Fibroblast of lung (primary cell): ENCODE measurements around the gene SPATA2. TPM values are rescaled to one million over a fixed set of nuclear protein-coding genes. Genes with fewer than 3 reads are reported as not detected.
A peak's percentile ranks its signal among the peaks of the same experiment; 100 is the strongest.
"Not testable (repeated sequence)": the region's sequence is repeated elsewhere in the genome, so short reads cannot be mapped to it uniquely, and the experiment has no call there.

Experiments used
- DNase-seq, 2 donors: peaks; one replicate each; pipeline versions ENCODE4 v3.0.0 to v3.0.0-alpha.2; 2010; ENCODE audit warnings: low read depth in 2 of 2
- H2AFZ ChIP-seq: 2 replicates; pipeline ENCODE4 v1.5.1; 2012; ENCODE audit warnings: low read length, control low read depth, inconsistent platforms
- H3K27ac ChIP-seq: 2 replicates; pipeline ENCODE4 v1.5.1; 2011; ENCODE audit warnings: low read length, control low read depth; ENCODE audit not compliant: insufficient read depth
- H3K27me3 ChIP-seq: 2 replicates; pipeline ENCODE4 v1.5.1; 2011; ENCODE audit warnings: mild to moderate bottlenecking, low read length; ENCODE audit not compliant: control insufficient read depth, insufficient read depth
- H3K36me3 ChIP-seq: 2 replicates; pipeline ENCODE4 v1.5.1; 2011; ENCODE audit warnings: low read length; ENCODE audit not compliant: control insufficient read depth, insufficient read depth
- H3K4me1 ChIP-seq: 2 replicates; pipeline ENCODE4 v1.5.1; 2011; ENCODE audit warnings: low read length; ENCODE audit not compliant: control insufficient read depth, insufficient read depth; ENCODE audit errors: extremely low read depth
- H3K4me2 ChIP-seq: 2 replicates; pipeline ENCODE4 v1.5.1; 2011; ENCODE audit warnings: low read length, control low read depth; ENCODE audit not compliant: insufficient read depth; ENCODE audit errors: extremely low read depth
- H3K4me3 ChIP-seq, 4 experiments: fragments of 200-600 bp in 1 of 4; sonication (generic) in 1 of 4; replicated peaks in 1 of 4; 2 replicates each; pipeline ENCODE4 v1.5.1; 2011 to 2016; ENCODE audit warnings: low read length in 4 of 4, low read depth in 3 of 4, mild to moderate bottlenecking in 3 of 4, control low read depth in 2 of 4, inconsistent platforms in 1 of 4, mixed read lengths in 1 of 4; ENCODE audit not compliant: insufficient read depth in 1 of 4; ENCODE audit errors: control extremely low read depth in 1 of 4
- H3K79me2 ChIP-seq: 2 replicates; pipeline ENCODE4 v1.5.1; 2012; ENCODE audit warnings: mild to moderate bottlenecking, low read length, inconsistent platforms; ENCODE audit not compliant: control insufficient read depth, insufficient read depth
- H3K9ac ChIP-seq: 2 replicates; pipeline ENCODE4 v1.5.1; 2011; ENCODE audit warnings: mild to moderate bottlenecking, low read length, control low read depth; ENCODE audit not compliant: insufficient read depth
- H3K9me3 ChIP-seq: 2 replicates; pipeline ENCODE4 v1.5.1; 2012; ENCODE audit warnings: low read depth, low read length; ENCODE audit not compliant: control insufficient read depth, insufficient read depth
- H4K20me1 ChIP-seq: 2 replicates; pipeline ENCODE4 v1.5.1; 2011; ENCODE audit warnings: low read length; ENCODE audit not compliant: control insufficient read depth, insufficient read depth; ENCODE audit errors: extremely low read depth
- CTCF ChIP-seq, 2 donors: IDR thresholded peaks in 1 of 2; conservative IDR thresholded peaks in 1 of 2; 1 replicate in 1 of 2; 2 replicates in 1 of 2; pipeline ENCODE4 v1.5.1; 2011 to 2012; ENCODE audit warnings: low read length in 2 of 2, control low read depth in 1 of 2, inconsistent platforms in 1 of 2, low read depth in 1 of 2, mild to moderate bottlenecking in 1 of 2
- EZH2 ChIP-seq: IDR thresholded peaks from 2 replicates; pipeline ENCODE4 v1.5.1; 2012; ENCODE audit warnings: low read length, control low read depth, mild to moderate bottlenecking; ENCODE audit errors: missing control alignments
- polyA minus RNA-seq: library from RNA; depleted of rRNA, polyadenylated mRNA; stranded (reverse); fragments of >200 nt; gene quantifications from 2 replicates; pipeline ENCODE4 v1.2.3, GENCODE V29; 2011; ENCODE audit warnings: low replicate concordance
- polyA plus RNA-seq, 2 donors: library from polyadenylated mRNA; depleted of rRNA in 1 of 2; stranded (reverse) in 1 of 2; unstranded in 1 of 2; fragments of >200 nt; gene quantifications; 2 replicates each; pipeline ENCODE4 v1.2.1, GENCODE V29; 2011 to 2012; ENCODE audit warnings: missing spikeins in 1 of 2
- total RNA-seq: library from RNA; depleted of rRNA; stranded (reverse); fragments of >200 nt; gene quantifications from 2 replicates; pipeline ENCODE4 v1.2.1, GENCODE V29; 2014

The SPATA2 gene
- total RNA-seq (1.0 and 2.0 TPM in 2 replicates), polyA plus RNA-seq (3.6 and 4.2 TPM in 2 replicates), polyA minus RNA-seq (4.6 and 5.1 TPM in 2 replicates)
- 4.6 and 4.9 TPM in 2 replicates for polyA plus RNA-seq (2012)

- no peaks in the 10 kb centered on the region for H3K36me3 ChIP-seq
- peaks cover 4% of the 10 kb centered on the region for H3K4me1 ChIP-seq
- DNase-seq = peak; percentile 93 to 96
- H3K9ac ChIP-seq = peak within 1 kb of the TSS; percentile 100
- H3K27me3 ChIP-seq = no peaks in the 10 kb centered on the region
- H3K79me2 ChIP-seq = peaks cover 40% of the 10 kb centered on the region
- peak within 1 kb of the TSS; percentile 100 for H2AFZ ChIP-seq
- no peak for TF ChIP-seq EZH2
- TF ChIP-seq CTCF (conservative IDR thresholded peaks at IDR 0.05 in 1 of 2, IDR thresholded peaks at IDR 0.05 in 1 of 2; ENCODE audit: low read depth in 1 of 2, low read length in 2 of 2) = no peak
- H3K27ac ChIP-seq = peak within 1 kb of the TSS; percentile 100
- H4K20me1 ChIP-seq = no peaks in the 10 kb centered on the region
- H3K4me2 ChIP-seq = peak within 1 kb of the TSS; percentile 80
- no peaks in the 10 kb centered on the region for H3K9me3 ChIP-seq
- H3K4me3 ChIP-seq = peak within 1 kb of the TSS; percentile 48 to 96 (median 82)
These were observed at the start of gene SPATA2 for GRCh38 chr20:49915380-49916145. Gene SPATA2, minus strand, starts transcription at chr20:49915529. Its CDS starts 7,039 bp downstream, at chr20:49908490.

GRCh38 chr20:49961413-49961812 lies 46.1 kb upstream of the SPATA2 start:
- no peak overlapping the region for H3K27ac ChIP-seq
- H3K4me2 ChIP-seq = no peak overlapping the region
- TF ChIP-seq CTCF (conservative IDR thresholded peaks at IDR 0.05 in 1 of 2, IDR thresholded peaks at IDR 0.05 in 1 of 2; ENCODE audit: low read depth in 1 of 2, low read length in 2 of 2) = no peak
- TF ChIP-seq EZH2 = no peak
- H3K4me3 ChIP-seq = no peak overlapping the region
- H3K36me3 ChIP-seq = no peaks in the 10 kb centered on the region
- H3K79me2 ChIP-seq = no peaks in the 10 kb centered on the region
- no peak overlapping the region for H3K9ac ChIP-seq
- no peak overlapping the region for H2AFZ ChIP-seq
- no peaks in the 10 kb centered on the region for H3K9me3 ChIP-seq
- DNase-seq = no peak
- no peaks in the 10 kb centered on the region for H3K4me1 ChIP-seq
- H4K20me1 ChIP-seq = no peaks in the 10 kb centered on the region
- no peaks in the 10 kb centered on the region for H3K27me3 ChIP-seq

GRCh38 chr20:49957089-49957938 lies 42.0 kb upstream of the SPATA2 start:
- not testable (repeated sequence) for H3K9me3 ChIP-seq, H4K20me1 ChIP-seq, H3K27ac ChIP-seq, H3K4me2 ChIP-seq, H3K4me3 ChIP-seq, H2AFZ ChIP-seq, DNase-seq, H3K4me1 ChIP-seq, H3K79me2 ChIP-seq, H3K9ac ChIP-seq, H3K27me3 ChIP-seq
- H3K36me3 ChIP-seq = peaks cover 14% of the 10 kb centered on the region
